GM19238 (cell line): Measurements from ENCODE around the gene BRWD1.
"Not testable (repeated sequence)": the region's sequence is repeated elsewhere in the genome, so short reads cannot be mapped to it uniquely, and the experiment has no call there.

Source experiments
- DNase-seq: peaks from one replicate; pipeline ENCODE4 v3.0.0; 2011; ENCODE audit warnings: low spot score; ENCODE audit not compliant: insufficient read length

BRWD1 gene

GRCh38 chr21:39175154-39175553, 138.3 kb downstream of the BRWD1 start:
- DNase-seq: no peak

GRCh38 chr21:39173716-39174680, 139.4 kb downstream of the BRWD1 start:
- DNase-seq: no peak

GRCh38 chr21:39169906-39170305, 143.5 kb downstream of the BRWD1 start:
- no peak for DNase-seq

GRCh38 chr21:39168800-39169199, 144.6 kb downstream of the BRWD1 start:
- no peak for DNase-seq

- no peak for DNase-seq
Measured at GRCh38 chr21:39164523-39164922, 148.9 kb downstream of the BRWD1 start.

GRCh38 chr21:39161064-39161463, 152.4 kb downstream of the BRWD1 start:
- no peak for DNase-seq

GRCh38 chr21:39159342-39160063, 153.9 kb downstream of the BRWD1 start:
- no peak for DNase-seq

GRCh38 chr21:39157241-39157640, 156.2 kb downstream of the BRWD1 start:
- not testable (repeated sequence) for DNase-seq

GRCh38 chr21:39156024-39156423, 157.4 kb downstream of the BRWD1 start:
- DNase-seq: no peak

GRCh38 chr21:39155578-39155977, 157.9 kb downstream of the BRWD1 start:
- no peak for DNase-seq

GRCh38 chr21:39153842-39154241, 159.6 kb downstream of the BRWD1 start:
- no peak for DNase-seq

- DNase-seq: no peak
Measured at GRCh38 chr21:39153373-39153772, 160.1 kb downstream of the BRWD1 start.

GRCh38 chr21:39152271-39152670, 161.2 kb downstream of the BRWD1 start:
- DNase-seq: no peak

GRCh38 chr21:39150877-39151276, 162.6 kb downstream of the BRWD1 start:
- DNase-seq: no peak

- no peak for DNase-seq
Measured at GRCh38 chr21:39150316-39150715, 163.1 kb downstream of the BRWD1 start.

- no peak for DNase-seq
Measured at GRCh38 chr21:39149882-39150281, 163.6 kb downstream of the BRWD1 start.

GRCh38 chr21:39148975-39149374, 164.5 kb downstream of the BRWD1 start:
- DNase-seq: no peak

GRCh38 chr21:39144191-39144590, 169.2 kb downstream of the BRWD1 start:
- DNase-seq: no peak

- no peak for DNase-seq
Measured at GRCh38 chr21:39142972-39143371, 170.5 kb downstream of the BRWD1 start.

GRCh38 chr21:39141502-39141901, 171.9 kb downstream of the BRWD1 start:
- no peak for DNase-seq

- DNase-seq: no peak
Measured at GRCh38 chr21:39137248-39138178, 175.9 kb downstream of the BRWD1 start.
